ENCODE measurements around the gene NFIB. TPM values are rescaled to one million over a fixed set of nuclear protein-coding genes. Genes with fewer than 3 reads are reported as not detected.

NFIB gene
- total RNA-seq, 4 donors from 2014 or later, result 85.3 to 173 (median 115) TPM

DNA sequence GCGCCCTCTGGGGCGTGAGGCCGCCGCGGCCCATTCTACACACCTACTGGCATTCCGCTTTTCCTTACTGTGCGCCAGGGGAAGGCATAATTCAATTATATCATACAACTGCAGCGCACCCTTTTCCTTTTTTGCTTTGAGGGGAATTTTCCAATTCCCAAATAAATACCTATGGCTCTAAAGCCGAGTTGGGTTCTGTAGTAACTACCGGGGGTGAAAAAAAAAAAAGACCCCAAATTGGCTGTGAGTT is 34.1 kb upstream of the NFIB start:
- TF ChIP-seq POLR2A (IDR thresholded peaks at IDR 0.05), result no peak
- TF ChIP-seq, protein P1, sequence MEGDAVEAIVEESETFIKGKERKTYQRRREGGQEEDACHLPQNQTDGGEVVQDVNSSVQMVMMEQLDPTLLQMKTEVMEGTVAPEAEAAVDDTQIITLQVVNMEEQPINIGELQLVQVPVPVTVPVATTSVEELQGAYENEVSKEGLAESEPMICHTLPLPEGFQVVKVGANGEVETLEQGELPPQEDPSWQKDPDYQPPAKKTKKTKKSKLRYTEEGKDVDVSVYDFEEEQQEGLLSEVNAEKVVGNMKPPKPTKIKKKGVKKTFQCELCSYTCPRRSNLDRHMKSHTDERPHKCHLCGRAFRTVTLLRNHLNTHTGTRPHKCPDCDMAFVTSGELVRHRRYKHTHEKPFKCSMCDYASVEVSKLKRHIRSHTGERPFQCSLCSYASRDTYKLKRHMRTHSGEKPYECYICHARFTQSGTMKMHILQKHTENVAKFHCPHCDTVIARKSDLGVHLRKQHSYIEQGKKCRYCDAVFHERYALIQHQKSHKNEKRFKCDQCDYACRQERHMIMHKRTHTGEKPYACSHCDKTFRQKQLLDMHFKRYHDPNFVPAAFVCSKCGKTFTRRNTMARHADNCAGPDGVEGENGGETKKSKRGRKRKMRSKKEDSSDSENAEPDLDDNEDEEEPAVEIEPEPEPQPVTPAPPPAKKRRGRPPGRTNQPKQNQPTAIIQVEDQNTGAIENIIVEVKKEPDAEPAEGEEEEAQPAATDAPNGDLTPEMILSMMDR (IDR thresholded peaks at IDR 0.05), result no peak
- peaks cover 3 to 20% of the 10 kb centered on the region in 2 donors for H3K27me3 ChIP-seq
- peak overlapping the region; percentile 51 to 59 for H3K27ac ChIP-seq
- intact Hi-C loops (cut with DNase I; ENCODE audit: low total_unique reads), result no loop called here
- H3K4me3 ChIP-seq, result peak overlapping the region; percentile 28 to 39
- no peak for DNase-seq
- H3K4me1 ChIP-seq, result no peaks in the 10 kb centered on the region
- H3K9me3 ChIP-seq, result no peaks in the 10 kb centered on the region
- H3K36me3 ChIP-seq, result no peaks in the 10 kb centered on the region

DNA sequence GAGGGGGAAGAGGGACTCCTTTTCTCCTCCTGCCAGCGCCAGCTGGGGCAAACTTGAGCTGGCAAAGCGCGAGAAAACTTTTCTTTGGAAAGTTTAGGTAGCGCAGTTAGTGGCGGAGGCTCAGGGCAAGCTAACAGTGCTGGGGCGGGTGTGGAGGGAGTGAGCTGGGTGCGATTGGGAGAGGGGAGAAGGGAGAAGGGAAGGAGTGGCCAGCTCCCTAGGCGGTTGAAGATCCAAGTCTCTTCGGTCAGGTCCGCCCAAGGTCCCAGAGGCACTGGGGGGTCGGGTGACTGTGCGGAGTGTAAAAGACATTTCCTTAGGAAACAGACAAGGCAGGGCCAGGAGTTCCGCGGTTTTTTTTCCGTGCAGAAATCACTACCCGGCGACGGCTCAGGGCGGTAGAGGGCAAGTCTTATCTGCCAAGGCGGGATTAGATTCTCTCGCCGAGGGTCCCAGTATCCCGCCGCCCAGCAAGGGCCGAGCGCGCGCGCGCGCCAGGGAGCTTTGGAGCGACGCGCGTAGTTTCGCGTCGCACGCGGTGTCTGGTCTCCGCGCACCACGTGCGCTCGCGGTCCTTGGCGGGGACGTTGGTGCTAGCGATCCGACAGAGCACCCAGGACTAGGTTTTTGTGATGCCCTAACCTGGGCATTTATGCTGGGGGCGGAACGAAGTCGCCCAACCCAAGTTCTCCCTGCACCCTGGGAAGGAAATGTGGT is 33.6 kb upstream of the NFIB start:
- Histone ChIP-seq H3K27ac (peak overlapping the region; percentile 51 to 59), H3K4me3 (peak overlapping the region; percentile 28 to 39), H3K27me3 (peaks cover 3 to 20% of the 10 kb centered on the region in 2 donors), H3K36me3 (no peaks in the 10 kb centered on the region), H3K9me3 (no peaks in the 10 kb centered on the region), H3K4me1 (no peaks in the 10 kb centered on the region)
- TF ChIP-seq, protein P1 (IDR thresholded peaks at IDR 0.05), result peak in 1 of 4 experiments; percentile 11
- TF ChIP-seq POLR2A (IDR thresholded peaks at IDR 0.05), result no peak
- intact Hi-C loops (cut with DNase I; ENCODE audit: low total_unique reads), result no loop called here
- DNase-seq, result peak in 1 of 2 donors; percentile 46

DNA sequence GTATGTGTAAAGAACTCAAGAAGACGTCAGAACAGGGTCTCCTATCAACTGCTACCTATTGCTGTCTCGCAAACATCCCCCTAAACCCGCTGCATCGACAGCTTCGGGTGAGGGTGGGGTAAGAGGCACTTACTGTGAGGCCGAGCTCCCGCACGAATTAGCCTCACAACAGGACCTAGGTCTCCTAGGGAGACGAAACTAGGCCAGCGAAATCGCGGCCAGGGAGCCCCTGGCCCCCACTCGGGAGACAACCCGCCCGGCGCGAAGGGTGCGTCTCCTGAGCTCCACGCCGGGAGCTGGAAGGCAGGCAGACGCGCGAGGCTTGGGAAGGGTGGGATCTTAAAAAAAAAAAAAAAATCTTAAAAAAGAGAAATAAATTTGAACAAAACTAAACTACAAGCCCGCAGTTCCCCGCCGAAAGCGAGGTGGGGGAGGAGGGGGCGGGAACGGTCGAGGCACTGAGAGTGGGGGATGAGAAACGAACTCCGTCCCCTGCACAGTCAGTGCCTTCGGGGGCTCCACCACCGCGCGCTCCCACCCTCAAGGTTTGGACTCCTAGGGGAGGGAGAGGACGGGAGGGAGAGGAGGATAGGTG is 33.0 kb upstream of the NFIB start:
- H3K4me3 ChIP-seq, result peak overlapping the region; percentile 28 to 39
- H3K27ac ChIP-seq, result peak overlapping the region; percentile 51 to 59
- no peak for DNase-seq
- no peaks in the 10 kb centered on the region for H3K9me3 ChIP-seq
- H3K36me3 ChIP-seq, result no peaks in the 10 kb centered on the region
- intact Hi-C loops (cut with DNase I; ENCODE audit: low total_unique reads), result no loop called here
- H3K27me3 ChIP-seq, result peaks cover 3 to 20% of the 10 kb centered on the region in 2 donors
- H3K4me1 ChIP-seq, result no peaks in the 10 kb centered on the region
- TF ChIP-seq POLR2A (IDR thresholded peaks at IDR 0.05), result no peak

DNA sequence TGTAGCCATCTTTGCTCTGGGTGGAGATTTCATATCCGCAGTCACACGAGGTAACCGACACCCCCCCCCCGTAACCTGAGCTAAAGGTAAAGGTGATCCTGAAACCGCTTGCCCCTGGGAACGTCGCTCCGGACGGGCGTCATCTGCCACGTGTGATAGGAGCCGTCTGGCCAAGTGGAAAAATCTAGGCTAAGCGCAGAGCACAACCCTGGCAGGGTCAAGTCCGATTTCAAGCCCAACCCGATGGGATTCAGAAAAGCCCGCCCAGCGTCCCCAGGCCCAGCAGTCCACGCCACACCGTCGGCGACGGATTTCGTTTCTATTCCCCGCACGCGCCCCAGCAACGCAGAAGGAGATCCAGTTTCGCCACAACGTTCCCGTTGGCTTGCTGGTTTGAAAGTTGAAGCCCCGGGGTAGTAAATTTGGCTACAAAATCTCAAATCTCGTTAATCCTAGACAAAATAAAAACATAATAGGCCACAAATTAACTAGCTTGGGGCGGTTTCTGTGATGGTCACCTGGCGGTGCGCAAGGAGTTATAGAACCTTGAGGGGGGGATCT is 32.4 kb upstream of the NFIB start:
- no peaks in the 10 kb centered on the region for H3K4me1 ChIP-seq

DNA sequence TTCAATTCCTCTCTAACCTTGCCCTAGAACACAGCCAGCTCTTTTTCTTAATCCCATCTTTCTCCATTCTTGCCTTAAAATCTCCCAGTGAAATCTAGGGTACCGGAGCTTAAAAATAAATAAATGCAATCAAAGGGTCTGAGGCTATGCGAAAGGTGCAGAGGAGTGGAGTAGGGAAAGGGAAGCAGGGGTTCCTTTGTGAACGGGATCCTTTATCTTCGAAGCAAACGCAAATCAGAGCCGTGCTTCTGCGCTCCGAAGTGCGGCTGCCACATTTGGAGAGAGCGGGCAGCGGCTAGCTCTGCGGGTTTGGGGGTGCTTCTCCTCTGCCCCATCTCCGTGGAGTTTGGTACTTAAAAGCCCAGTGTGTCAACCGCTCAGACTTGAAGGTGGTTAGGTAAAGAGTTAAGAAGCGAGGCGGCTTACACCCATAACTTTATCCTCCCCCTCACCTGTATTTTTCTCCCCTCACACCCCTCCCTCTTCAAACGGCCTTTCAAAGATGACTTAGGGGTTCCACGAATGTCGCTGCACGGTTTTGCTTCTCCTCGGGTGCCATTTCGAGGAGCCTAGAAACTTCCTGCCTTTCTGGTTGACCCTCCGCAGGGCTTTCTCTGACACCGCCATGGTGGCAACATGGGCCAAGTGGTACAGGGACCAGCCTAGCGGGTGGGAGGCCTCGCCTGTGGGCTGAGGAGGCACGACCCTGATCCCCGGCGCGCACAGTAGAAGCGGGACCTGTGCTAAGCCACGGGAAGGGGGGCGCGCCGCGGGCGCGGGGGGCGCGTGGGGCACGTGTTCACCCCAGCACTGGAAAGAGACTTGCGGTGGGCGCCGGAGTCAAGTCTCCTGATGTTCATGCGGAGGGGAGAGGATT is 31.7 kb upstream of the NFIB start:
- no peak for DNase-seq
- TF ChIP-seq, protein P1 (IDR thresholded peaks at IDR 0.05), result no peak
- TF ChIP-seq POLR2A (IDR thresholded peaks at IDR 0.05), result no peak
- H3K4me3 ChIP-seq, result no peak overlapping the region
- no peak overlapping the region for H3K27ac ChIP-seq
- no peaks in the 10 kb centered on the region for H3K4me1 ChIP-seq
- no peaks in the 10 kb centered on the region for H3K9me3 ChIP-seq
- intact Hi-C loops (cut with DNase I; ENCODE audit: low total_unique reads), result no loop called here
- peaks cover 3 to 20% of the 10 kb centered on the region in 2 donors for H3K27me3 ChIP-seq
- H3K36me3 ChIP-seq, result no peaks in the 10 kb centered on the region

More for the DNA sequence above, 32.4 kb upstream of the NFIB start:
- H3K9me3 ChIP-seq, result no peaks in the 10 kb centered on the region
- peak overlapping the region in 1 of 2 donors; percentile 59 for H3K27ac ChIP-seq
- H3K4me3 ChIP-seq, result peak overlapping the region in 1 of 2 donors; percentile 39
- peaks cover 3 to 20% of the 10 kb centered on the region in 2 donors for H3K27me3 ChIP-seq
- TF ChIP-seq POLR2A (IDR thresholded peaks at IDR 0.05), result no peak
- TF ChIP-seq, protein P1 (IDR thresholded peaks at IDR 0.05), result no peak
- no peak for DNase-seq
- H3K36me3 ChIP-seq, result no peaks in the 10 kb centered on the region
- intact Hi-C loops (cut with DNase I; ENCODE audit: low total_unique reads), result no loop called here

Data from uterus (tissue), 4 donors.